Fibroblast of the conjunctiva (primary cell): ENCODE data around the gene PET100.

ENCODE experiments used
- DNase-seq: peaks from one replicate; pipeline ENCODE4 v3.0.0-alpha.2; 2010; ENCODE audit warnings: low read depth

Gene PET100

GRCh38 chr19:7679771-7680605 lies 50.4 kb downstream of the PET100 start:
- no peak for DNase-seq

DNA sequence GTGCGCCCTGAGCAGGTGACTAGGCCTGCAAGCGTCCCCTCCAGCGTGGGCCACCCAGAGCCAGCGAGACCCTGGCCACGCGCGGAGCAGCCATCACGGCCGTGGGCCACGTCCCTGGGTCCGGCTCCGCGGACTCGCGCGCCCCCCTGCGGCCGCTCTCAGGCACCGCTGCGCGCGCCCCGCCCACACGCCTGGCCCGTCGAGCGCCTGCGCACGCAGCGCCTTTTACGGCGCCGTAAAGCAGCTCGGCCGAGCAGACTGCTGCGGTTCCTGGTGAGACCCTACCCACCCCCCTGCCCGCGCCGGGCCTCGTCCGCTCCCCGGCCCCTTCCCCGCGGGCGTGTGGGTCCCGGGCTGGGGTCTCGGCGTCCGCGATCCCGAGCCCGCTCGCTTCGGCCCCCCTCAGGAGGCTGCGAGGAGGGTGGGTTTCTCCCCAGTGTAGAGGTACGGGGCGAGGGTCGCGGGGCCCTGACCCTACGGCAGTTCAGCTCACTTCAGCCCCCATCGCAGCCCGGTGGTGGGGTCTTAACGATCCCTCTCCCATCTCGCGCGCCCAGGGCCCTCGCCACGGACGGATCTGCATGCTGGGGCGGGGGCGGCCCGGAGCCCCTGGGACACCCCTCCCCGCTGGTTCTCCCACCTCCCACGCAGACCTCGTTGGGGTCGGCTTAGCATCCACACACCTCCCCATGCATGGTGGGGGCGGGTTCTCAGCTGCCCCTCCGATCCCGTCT lies 51.2 kb downstream of the PET100 start, which contains the start of gene TRAPPC5:
Gene TRAPPC5, plus strand, starts transcription at position 228 of the 734 bp plus-strand sequence. CDS start 1,421 bp downstream, outside the sequence.
- DNase-seq: peak; percentile 59
